ENCODE measurements around the gene CFAP61. TPM values are rescaled to one million over a fixed set of nuclear protein-coding genes. Genes with fewer than 3 reads are reported as not detected.

Gene CFAP61
- total and polyA plus RNA-seq, 2 experiments from 2014 or later, result 0.21 TPM; not detected in 1

- peaks cover 5% of the 10 kb centered on the region for H3K27me3 Mint-ChIP-seq (ENCODE audit: insufficient read depth, low read depth, poor library complexity)
- no peak overlapping the region for H3K27ac Mint-ChIP-seq
- Histone ChIP-seq H3K4me2 (no peak overlapping the region), H3K27ac (ENCODE audit: low read depth) (no peak overlapping the region), H3K4me3 (no peak overlapping the region), H2AFZ (no peak overlapping the region), H4K20me1 (replicated peaks; ENCODE audit: insufficient read depth) (no peaks in the 10 kb centered on the region), H3K4me1 (ENCODE audit: insufficient read depth) (peaks cover 5% of the 10 kb centered on the region), H3K27me3 (ENCODE audit: insufficient read depth) (no peaks in the 10 kb centered on the region), H3K36me3 (ENCODE audit: insufficient read depth) (no peaks in the 10 kb centered on the region), H3F3A (replicated peaks; ENCODE audit: low read depth) (no peaks in the 10 kb centered on the region), H3K9me2 (ENCODE audit: insufficient read depth) (peaks cover 10% of the 10 kb centered on the region; the same call in 1 of the 2 replicates), H3K79me2 (replicated peaks; ENCODE audit: insufficient read depth) (no peaks in the 10 kb centered on the region)
- no peak for DNase-seq (ENCODE audit: low spot score)
- H3K36me3 Mint-ChIP-seq (ENCODE audit: low read depth), result no peaks in the 10 kb centered on the region
- no peak for TF ChIP-seq JUNB (IDR thresholded peaks at IDR 0.05; ENCODE audit: unreplicated experiment)
- no peak for TF ChIP-seq POLR2AphosphoS5 (IDR thresholded peaks at IDR 0.05; ENCODE audit: low read depth)
- TF ChIP-seq, protein P1, sequence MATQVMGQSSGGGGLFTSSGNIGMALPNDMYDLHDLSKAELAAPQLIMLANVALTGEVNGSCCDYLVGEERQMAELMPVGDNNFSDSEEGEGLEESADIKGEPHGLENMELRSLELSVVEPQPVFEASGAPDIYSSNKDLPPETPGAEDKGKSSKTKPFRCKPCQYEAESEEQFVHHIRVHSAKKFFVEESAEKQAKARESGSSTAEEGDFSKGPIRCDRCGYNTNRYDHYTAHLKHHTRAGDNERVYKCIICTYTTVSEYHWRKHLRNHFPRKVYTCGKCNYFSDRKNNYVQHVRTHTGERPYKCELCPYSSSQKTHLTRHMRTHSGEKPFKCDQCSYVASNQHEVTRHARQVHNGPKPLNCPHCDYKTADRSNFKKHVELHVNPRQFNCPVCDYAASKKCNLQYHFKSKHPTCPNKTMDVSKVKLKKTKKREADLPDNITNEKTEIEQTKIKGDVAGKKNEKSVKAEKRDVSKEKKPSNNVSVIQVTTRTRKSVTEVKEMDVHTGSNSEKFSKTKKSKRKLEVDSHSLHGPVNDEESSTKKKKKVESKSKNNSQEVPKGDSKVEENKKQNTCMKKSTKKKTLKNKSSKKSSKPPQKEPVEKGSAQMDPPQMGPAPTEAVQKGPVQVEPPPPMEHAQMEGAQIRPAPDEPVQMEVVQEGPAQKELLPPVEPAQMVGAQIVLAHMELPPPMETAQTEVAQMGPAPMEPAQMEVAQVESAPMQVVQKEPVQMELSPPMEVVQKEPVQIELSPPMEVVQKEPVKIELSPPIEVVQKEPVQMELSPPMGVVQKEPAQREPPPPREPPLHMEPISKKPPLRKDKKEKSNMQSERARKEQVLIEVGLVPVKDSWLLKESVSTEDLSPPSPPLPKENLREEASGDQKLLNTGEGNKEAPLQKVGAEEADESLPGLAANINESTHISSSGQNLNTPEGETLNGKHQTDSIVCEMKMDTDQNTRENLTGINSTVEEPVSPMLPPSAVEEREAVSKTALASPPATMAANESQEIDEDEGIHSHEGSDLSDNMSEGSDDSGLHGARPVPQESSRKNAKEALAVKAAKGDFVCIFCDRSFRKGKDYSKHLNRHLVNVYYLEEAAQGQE (IDR thresholded peaks at IDR 0.05; ENCODE audit: unreplicated experiment), result no peak
- no peak for TF ChIP-seq ZNF331 (CRISPR knock-in tag; IDR thresholded peaks at IDR 0.05; ENCODE audit: low read depth)
- TF ChIP-seq CREB1 (CRISPR knock-in tag; IDR thresholded peaks at IDR 0.05; ENCODE audit: low read depth), result no peak
- TF ChIP-seq EZH2 (IDR thresholded peaks at IDR 0.05; ENCODE audit: low read depth, unreplicated experiment), result no peak
- TF ChIP-seq STAT1 (IDR thresholded peaks at IDR 0.05; ENCODE audit: unreplicated experiment), result no peak
- TF ChIP-seq, protein P2, sequence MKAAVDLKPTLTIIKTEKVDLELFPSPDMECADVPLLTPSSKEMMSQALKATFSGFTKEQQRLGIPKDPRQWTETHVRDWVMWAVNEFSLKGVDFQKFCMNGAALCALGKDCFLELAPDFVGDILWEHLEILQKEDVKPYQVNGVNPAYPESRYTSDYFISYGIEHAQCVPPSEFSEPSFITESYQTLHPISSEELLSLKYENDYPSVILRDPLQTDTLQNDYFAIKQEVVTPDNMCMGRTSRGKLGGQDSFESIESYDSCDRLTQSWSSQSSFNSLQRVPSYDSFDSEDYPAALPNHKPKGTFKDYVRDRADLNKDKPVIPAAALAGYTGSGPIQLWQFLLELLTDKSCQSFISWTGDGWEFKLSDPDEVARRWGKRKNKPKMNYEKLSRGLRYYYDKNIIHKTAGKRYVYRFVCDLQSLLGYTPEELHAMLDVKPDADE (IDR thresholded peaks at IDR 0.05), result no peak
- no peak for TF ChIP-seq EZH2phosphoT487 (IDR thresholded peaks at IDR 0.05; ENCODE audit: unreplicated experiment)
- TF ChIP-seq, protein P3, sequence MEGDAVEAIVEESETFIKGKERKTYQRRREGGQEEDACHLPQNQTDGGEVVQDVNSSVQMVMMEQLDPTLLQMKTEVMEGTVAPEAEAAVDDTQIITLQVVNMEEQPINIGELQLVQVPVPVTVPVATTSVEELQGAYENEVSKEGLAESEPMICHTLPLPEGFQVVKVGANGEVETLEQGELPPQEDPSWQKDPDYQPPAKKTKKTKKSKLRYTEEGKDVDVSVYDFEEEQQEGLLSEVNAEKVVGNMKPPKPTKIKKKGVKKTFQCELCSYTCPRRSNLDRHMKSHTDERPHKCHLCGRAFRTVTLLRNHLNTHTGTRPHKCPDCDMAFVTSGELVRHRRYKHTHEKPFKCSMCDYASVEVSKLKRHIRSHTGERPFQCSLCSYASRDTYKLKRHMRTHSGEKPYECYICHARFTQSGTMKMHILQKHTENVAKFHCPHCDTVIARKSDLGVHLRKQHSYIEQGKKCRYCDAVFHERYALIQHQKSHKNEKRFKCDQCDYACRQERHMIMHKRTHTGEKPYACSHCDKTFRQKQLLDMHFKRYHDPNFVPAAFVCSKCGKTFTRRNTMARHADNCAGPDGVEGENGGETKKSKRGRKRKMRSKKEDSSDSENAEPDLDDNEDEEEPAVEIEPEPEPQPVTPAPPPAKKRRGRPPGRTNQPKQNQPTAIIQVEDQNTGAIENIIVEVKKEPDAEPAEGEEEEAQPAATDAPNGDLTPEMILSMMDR (conservative IDR thresholded peaks at IDR 0.05; ENCODE audit: low read depth in 2 of 2), result no peak
- TF ChIP-seq NANOG (IDR thresholded peaks at IDR 0.05; ENCODE audit: borderline replicate concordance), result no peak
- TF ChIP-seq, protein P4, sequence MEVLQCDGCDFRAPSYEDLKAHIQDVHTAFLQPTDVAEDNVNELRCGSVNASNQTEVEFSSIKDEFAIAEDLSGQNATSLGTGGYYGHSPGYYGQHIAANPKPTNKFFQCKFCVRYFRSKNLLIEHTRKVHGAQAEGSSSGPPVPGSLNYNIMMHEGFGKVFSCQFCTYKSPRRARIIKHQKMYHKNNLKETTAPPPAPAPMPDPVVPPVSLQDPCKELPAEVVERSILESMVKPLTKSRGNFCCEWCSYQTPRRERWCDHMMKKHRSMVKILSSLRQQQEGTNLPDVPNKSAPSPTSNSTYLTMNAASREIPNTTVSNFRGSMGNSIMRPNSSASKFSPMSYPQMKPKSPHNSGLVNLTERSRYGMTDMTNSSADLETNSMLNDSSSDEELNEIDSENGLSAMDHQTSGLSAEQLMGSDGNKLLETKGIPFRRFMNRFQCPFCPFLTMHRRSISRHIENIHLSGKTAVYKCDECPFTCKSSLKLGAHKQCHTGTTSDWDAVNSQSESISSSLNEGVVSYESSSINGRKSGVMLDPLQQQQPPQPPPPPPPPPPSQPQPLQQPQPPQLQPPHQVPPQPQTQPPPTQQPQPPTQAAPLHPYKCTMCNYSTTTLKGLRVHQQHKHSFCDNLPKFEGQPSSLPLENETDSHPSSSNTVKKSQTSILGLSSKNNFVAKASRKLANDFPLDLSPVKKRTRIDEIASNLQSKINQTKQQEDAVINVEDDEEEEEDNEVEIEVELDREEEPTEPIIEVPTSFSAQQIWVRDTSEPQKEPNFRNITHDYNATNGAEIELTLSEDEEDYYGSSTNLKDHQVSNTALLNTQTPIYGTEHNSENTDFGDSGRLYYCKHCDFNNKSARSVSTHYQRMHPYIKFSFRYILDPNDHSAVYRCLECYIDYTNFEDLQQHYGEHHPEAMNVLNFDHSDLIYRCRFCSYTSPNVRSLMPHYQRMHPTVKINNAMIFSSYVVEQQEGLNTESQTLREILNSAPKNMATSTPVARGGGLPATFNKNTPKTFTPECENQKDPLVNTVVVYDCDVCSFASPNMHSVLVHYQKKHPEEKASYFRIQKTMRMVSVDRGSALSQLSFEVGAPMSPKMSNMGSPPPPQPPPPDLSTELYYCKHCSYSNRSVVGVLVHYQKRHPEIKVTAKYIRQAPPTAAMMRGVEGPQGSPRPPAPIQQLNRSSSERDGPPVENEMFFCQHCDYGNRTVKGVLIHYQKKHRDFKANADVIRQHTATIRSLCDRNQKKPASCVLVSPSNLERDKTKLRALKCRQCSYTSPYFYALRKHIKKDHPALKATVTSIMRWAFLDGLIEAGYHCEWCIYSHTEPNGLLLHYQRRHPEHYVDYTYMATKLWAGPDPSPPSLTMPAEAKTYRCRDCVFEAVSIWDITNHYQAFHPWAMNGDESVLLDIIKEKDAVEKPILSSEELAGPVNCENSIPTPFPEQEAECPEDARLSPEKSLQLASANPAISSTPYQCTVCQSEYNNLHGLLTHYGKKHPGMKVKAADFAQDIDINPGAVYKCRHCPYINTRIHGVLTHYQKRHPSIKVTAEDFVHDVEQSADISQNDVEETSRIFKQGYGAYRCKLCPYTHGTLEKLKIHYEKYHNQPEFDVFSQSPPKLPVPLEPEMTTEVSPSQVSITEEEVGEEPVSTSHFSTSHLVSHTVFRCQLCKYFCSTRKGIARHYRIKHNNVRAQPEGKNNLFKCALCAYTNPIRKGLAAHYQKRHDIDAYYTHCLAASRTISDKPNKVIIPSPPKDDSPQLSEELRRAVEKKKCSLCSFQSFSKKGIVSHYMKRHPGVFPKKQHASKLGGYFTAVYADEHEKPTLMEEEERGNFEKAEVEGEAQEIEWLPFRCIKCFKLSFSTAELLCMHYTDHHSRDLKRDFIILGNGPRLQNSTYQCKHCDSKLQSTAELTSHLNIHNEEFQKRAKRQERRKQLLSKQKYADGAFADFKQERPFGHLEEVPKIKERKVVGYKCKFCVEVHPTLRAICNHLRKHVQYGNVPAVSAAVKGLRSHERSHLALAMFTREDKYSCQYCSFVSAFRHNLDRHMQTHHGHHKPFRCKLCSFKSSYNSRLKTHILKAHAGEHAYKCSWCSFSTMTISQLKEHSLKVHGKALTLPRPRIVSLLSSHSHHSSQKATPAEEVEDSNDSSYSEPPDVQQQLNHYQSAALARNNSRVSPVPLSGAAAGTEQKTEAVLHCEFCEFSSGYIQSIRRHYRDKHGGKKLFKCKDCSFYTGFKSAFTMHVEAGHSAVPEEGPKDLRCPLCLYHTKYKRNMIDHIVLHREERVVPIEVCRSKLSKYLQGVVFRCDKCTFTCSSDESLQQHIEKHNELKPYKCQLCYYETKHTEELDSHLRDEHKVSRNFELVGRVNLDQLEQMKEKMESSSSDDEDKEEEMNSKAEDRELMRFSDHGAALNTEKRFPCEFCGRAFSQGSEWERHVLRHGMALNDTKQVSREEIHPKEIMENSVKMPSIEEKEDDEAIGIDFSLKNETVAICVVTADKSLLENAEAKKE (CRISPR knock-in tag; IDR thresholded peaks at IDR 0.05), result no peak
- no peak overlapping the region for H3K4me3 Mint-ChIP-seq
- peaks cover 2% of the 10 kb centered on the region; the same call in 2 of the 3 replicates for H3K9me3 Mint-ChIP-seq
- peaks cover 7% of the 10 kb centered on the region for H3K4me1 Mint-ChIP-seq
- ATAC-seq, result no peak
Observed at GRCh38 chr20:20251317-20251716, 199.0 kb downstream of the CFAP61 start.

Measured in GM23338 (cell line).